ENCODE measurements around the gene SRRM2.

Gene SRRM2

DNA sequence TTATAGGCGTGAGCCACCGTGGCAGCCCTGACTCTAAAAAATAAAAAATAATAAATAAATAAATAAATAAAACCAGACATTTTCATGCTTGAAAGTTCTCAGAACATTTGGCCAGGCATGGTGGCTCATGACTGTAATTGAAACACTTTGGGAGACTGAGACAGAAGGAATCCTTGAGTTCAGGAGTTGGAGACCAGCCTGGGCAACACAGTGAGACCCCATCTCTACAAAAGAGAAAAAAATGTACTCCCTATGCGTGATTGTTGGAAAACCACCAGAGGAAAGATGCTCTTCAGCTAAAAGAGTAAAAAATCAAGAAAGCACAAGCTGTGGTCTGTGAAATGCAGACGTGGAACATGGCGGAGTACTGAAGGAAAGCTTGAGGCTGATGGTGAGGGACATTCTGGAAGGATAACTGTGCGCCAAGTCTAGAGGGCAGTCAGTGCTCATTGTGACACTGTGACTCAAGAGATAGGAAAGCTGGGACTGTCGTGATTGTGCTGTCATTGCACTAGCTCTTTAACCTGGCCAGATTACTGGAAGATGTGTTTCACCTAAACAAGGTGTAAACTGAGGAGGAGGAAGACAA, 28.3 kb upstream of the SRRM2 start:
- Histone ChIP-seq H3K36me3 (ENCODE audit: control insufficient read depth in 1 of 2, insufficient read depth in 2 of 2, low read length in 2 of 2) (no peaks in the 10 kb centered on the region), H3K27me3 (ENCODE audit: control insufficient read depth in 1 of 2, insufficient read depth in 2 of 2, low read length in 2 of 2) (no peaks in the 10 kb centered on the region), H3K9me3 (ENCODE audit: control insufficient read depth in 1 of 2, low read length in 2 of 2) (no peaks in the 10 kb centered on the region), H3K4me1 (ENCODE audit: control insufficient read depth in 1 of 2, insufficient read depth in 2 of 2, low read length in 2 of 2) (peaks cover 6 to 9% of the 10 kb centered on the region in 2 donors), H3K9ac (ENCODE audit: low read depth in 1 of 2, low read length in 2 of 2) (no peak overlapping the region), H3K27ac (ENCODE audit: low read depth, low read length) (no peak overlapping the region), H3K4me3 (ENCODE audit: low read depth in 1 of 2, low read length in 2 of 2) (no peak overlapping the region)

DNA sequence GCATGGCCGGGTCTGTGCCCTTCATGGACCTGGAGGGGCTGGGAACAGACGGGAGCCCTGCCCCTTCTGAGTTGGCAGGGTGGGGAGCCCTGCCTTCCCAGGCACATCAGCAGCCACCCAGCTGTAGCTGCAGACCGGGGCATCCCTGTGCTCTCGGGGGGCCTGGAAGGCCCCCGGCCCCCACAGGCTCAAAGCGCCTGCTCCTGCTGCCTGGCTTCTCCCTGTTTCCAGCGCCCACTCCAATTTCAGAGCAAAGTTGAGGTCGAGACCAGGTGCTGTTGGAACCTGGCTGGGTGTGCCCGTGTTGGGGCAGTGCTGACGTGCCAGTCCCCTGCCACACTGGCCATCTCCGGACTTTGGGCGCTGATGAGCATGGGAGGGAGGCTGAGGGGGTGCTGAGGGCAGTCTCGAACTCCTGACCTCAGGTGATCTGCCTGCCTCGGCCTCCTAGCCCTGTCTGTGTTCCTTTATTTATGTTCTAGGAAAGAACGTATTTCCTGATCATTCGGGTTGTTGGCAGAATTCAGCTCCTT, 27.6 kb upstream of the SRRM2 start:
- H3K27me3 ChIP-seq (ENCODE audit: control insufficient read depth in 1 of 2, insufficient read depth in 2 of 2, low read length in 2 of 2) = no peaks in the 10 kb centered on the region
- H3K9me3 ChIP-seq (ENCODE audit: control insufficient read depth in 1 of 2, low read length in 2 of 2) = no peaks in the 10 kb centered on the region

DNA sequence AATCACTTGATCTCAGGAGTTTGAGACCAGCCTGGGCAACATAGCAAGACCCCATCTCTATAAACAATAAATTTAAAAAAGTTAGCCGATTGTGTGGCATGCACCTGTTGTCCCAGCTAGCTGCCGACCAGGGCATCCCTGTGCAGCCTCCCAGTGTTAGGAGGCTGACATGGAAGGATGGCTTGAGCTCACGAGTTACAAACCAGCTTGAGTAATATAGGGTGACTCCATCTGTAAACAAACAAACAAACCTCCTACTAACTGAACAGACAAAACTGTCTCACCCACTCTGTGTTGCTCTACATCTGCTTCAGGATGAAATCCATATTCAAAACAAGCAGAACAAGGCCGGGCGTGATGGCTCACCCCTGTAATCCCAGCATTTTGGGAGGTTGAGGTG, 25.5 kb upstream of the SRRM2 start:
- Histone ChIP-seq H3K4me3 (ENCODE audit: low read depth in 1 of 2, low read length in 2 of 2) (no peak overlapping the region), H3K27me3 (ENCODE audit: control insufficient read depth in 1 of 2, insufficient read depth in 2 of 2, low read length in 2 of 2) (no peaks in the 10 kb centered on the region), H3K27ac (ENCODE audit: low read depth, low read length) (no peak overlapping the region), H3K9me3 (ENCODE audit: control insufficient read depth in 1 of 2, low read length in 2 of 2) (no peaks in the 10 kb centered on the region), H3K36me3 (ENCODE audit: control insufficient read depth in 1 of 2, insufficient read depth in 2 of 2, low read length in 2 of 2) (no peaks in the 10 kb centered on the region), H3K4me1 (ENCODE audit: control insufficient read depth in 1 of 2, insufficient read depth in 2 of 2, low read length in 2 of 2) (no peaks in the 10 kb centered on the region), H3K9ac (ENCODE audit: low read depth in 1 of 2, low read length in 2 of 2) (no peak overlapping the region)

More for the DNA sequence above, 27.6 kb upstream of the SRRM2 start:
- H3K36me3 ChIP-seq (ENCODE audit: control insufficient read depth in 1 of 2, insufficient read depth in 2 of 2, low read length in 2 of 2) = no peaks in the 10 kb centered on the region
- no peak overlapping the region for H3K27ac ChIP-seq (ENCODE audit: low read depth, low read length)
- H3K4me3 ChIP-seq (ENCODE audit: low read depth in 1 of 2, low read length in 2 of 2) = no peak overlapping the region
- no peak overlapping the region for H3K9ac ChIP-seq (ENCODE audit: low read depth in 1 of 2, low read length in 2 of 2)
- peaks cover under 1 to 2% of the 10 kb centered on the region in 2 donors for H3K4me1 ChIP-seq (ENCODE audit: control insufficient read depth in 1 of 2, insufficient read depth in 2 of 2, low read length in 2 of 2)

DNA sequence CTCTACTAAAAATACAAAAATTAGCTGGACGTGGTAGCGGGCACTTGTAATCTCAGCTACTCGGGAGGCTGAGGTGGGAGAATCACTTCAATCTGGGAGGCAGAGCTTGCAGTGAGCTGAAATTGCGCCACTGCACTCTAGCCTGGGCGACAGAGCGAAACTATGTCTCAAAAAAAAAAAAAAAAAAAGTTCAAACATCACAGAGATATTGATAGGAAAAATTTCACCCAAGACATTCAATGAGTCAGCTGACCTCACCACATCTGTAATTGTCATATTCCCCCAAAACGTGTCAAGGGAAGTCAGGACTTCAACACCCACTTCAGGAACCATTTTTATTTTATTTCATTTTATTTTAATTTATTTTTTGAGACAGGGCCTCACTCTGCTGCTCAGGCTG, 24.4 kb upstream of the SRRM2 start:
- Histone ChIP-seq H3K27me3 (ENCODE audit: control insufficient read depth in 1 of 2, insufficient read depth in 2 of 2, low read length in 2 of 2) (no peaks in the 10 kb centered on the region), H3K4me3 (ENCODE audit: low read depth in 1 of 2, low read length in 2 of 2) (no peak overlapping the region), H3K9me3 (ENCODE audit: control insufficient read depth in 1 of 2, low read length in 2 of 2) (no peaks in the 10 kb centered on the region), H3K36me3 (ENCODE audit: control insufficient read depth in 1 of 2, insufficient read depth in 2 of 2, low read length in 2 of 2) (no peaks in the 10 kb centered on the region), H3K27ac (ENCODE audit: low read depth, low read length) (no peak overlapping the region), H3K9ac (ENCODE audit: low read depth in 1 of 2, low read length in 2 of 2) (no peak overlapping the region), H3K4me1 (ENCODE audit: control insufficient read depth in 1 of 2, insufficient read depth in 2 of 2, low read length in 2 of 2) (no peaks in the 10 kb centered on the region)

DNA sequence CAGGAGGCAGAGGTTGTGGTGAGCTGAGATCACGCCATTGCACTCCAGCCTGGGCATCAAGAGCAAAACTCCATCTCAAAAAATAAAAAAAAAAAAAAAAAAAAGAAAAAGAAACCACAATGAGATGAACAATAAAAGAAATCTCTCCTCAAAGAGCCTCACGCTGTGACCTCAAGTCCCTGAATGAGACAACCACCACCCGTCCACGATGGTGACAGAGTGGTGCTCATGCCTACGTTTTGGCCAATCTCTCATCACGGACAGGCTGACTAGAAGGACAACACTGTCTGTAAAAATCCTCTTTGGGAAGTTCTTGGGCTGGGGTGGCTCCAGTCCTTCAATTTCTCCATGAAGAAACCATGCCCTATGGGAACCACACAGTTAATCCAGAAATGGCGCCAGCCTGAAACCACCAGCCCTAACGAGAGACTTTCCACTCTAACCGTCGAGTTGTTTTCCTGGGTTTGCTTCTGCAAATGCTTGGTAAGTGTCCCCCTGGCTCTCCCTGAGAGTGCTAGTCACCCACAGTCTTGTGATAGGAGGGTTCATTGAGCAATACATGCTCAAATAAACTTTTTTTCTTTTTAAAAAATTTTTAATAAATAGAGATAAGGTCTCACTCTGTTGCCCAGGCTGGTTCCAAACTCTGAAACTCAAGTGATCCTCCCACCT, 17.5 kb upstream of the SRRM2 start:
- no peak overlapping the region for H3K4me3 ChIP-seq (ENCODE audit: low read depth in 1 of 2, low read length in 2 of 2)
- no peaks in the 10 kb centered on the region for H3K27me3 ChIP-seq (ENCODE audit: control insufficient read depth in 1 of 2, insufficient read depth in 2 of 2, low read length in 2 of 2)
- no peaks in the 10 kb centered on the region for H3K4me1 ChIP-seq (ENCODE audit: control insufficient read depth in 1 of 2, insufficient read depth in 2 of 2, low read length in 2 of 2)
- no peak overlapping the region for H3K9ac ChIP-seq (ENCODE audit: low read depth in 1 of 2, low read length in 2 of 2)
- no peak overlapping the region for H3K27ac ChIP-seq (ENCODE audit: low read depth, low read length)
- no peaks in the 10 kb centered on the region for H3K9me3 ChIP-seq (ENCODE audit: control insufficient read depth in 1 of 2, low read length in 2 of 2)
- H3K36me3 ChIP-seq (ENCODE audit: control insufficient read depth in 1 of 2, insufficient read depth in 2 of 2, low read length in 2 of 2) = no peaks in the 10 kb centered on the region

DNA sequence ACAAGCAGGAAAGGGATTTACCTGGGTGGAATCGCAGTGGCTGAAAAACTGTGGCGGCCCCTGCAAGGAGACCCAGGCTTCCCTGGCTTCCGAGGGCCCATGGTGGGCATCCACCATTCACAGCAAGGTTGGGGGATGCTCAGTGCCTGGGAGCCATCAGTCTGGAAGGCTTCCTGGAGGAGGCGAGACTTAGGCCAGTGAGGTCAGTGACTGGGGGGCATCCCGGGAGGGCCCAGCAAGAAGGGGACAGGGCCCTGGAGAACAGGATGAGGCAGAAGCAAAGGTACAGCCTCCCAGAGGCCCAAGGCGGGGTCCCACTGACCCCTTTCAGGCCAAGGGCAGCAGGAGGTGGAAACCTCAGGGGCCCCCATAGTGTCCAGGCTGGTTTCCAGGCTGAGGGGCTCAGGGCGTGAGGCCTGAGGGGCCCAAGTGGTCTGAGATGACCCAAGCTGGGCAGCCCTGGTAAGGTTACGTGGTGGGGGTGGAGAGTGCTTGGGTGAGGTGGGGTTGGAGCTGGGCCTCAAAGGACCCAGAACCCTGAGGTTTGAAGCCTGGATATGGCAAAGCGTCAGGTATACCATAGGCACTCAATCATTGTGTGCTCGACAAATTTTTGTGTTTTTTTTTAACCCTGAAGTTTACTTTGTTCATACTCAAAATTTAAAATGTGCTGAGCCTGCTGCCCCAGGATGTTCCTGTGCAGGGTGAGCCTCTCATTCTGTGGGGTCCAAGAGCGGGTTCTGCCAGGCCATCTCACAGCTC, 15.8 kb upstream of the SRRM2 start:
- H3K27me3 ChIP-seq (ENCODE audit: control insufficient read depth in 1 of 2, insufficient read depth in 2 of 2, low read length in 2 of 2) = no peaks in the 10 kb centered on the region

DNA sequence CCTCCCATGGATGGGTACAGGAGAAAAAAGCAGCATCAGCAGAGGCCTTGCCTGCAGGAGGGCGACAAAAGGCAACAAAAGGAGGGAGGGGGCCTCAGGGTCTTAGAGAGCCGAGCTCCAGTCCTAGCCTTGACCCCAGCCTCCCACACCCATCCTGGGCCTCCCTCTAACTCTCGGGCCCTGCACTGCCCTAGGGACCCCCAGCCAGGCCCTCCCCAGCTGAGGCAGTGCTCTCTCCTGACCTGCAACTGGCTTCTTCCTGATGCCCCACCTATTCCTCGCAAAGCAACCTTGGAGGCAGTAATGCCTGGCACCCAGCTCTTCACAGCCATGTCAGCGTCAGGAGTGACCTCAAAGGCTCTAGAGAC, 15.2 kb upstream of the SRRM2 start:
- Histone ChIP-seq H3K4me1 (ENCODE audit: control insufficient read depth in 1 of 2, insufficient read depth in 2 of 2, low read length in 2 of 2) (no peaks in the 10 kb centered on the region), H3K27me3 (ENCODE audit: control insufficient read depth in 1 of 2, insufficient read depth in 2 of 2, low read length in 2 of 2) (no peaks in the 10 kb centered on the region), H3K9ac (ENCODE audit: low read depth in 1 of 2, low read length in 2 of 2) (no peak overlapping the region), H3K36me3 (ENCODE audit: control insufficient read depth in 1 of 2, insufficient read depth in 2 of 2, low read length in 2 of 2) (no peaks in the 10 kb centered on the region), H3K4me3 (ENCODE audit: low read depth in 1 of 2, low read length in 2 of 2) (no peak overlapping the region), H3K27ac (ENCODE audit: low read depth, low read length) (no peak overlapping the region), H3K9me3 (ENCODE audit: control insufficient read depth in 1 of 2, low read length in 2 of 2) (no peaks in the 10 kb centered on the region)

More for the DNA sequence above, 15.8 kb upstream of the SRRM2 start:
- H3K9me3 ChIP-seq (ENCODE audit: control insufficient read depth in 1 of 2, low read length in 2 of 2) = no peaks in the 10 kb centered on the region
- H3K36me3 ChIP-seq (ENCODE audit: control insufficient read depth in 1 of 2, insufficient read depth in 2 of 2, low read length in 2 of 2) = no peaks in the 10 kb centered on the region
- no peak overlapping the region for H3K9ac ChIP-seq (ENCODE audit: low read depth in 1 of 2, low read length in 2 of 2)
- H3K27ac ChIP-seq (ENCODE audit: low read depth, low read length) = no peak overlapping the region
- no peak overlapping the region for H3K4me3 ChIP-seq (ENCODE audit: low read depth in 1 of 2, low read length in 2 of 2)
- no peaks in the 10 kb centered on the region for H3K4me1 ChIP-seq (ENCODE audit: control insufficient read depth in 1 of 2, insufficient read depth in 2 of 2, low read length in 2 of 2)

DNA sequence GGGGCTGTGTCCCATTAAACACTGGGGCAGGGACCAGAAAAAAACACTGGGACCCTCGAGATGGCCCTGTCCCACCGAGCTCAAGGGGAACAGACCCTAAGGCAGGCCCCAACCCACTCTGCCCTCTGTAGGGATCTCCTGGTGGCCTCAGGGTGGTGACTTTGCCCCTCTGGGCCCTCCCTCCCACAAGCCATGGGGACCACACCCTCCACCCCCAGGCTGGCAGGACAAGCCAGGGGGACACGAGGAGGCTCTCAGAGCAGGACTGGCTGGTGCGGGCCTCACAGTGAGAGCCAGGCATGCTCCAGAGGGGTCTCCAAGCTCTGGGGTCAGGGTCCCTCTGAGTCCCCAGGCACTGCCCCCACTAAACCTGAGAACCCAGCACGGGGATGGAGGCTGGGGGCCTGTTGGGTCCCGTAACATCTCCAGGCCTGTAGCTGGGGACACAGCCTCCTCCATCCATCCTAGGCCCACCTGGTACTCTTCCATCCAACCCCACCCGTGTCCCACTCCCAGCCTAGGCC, 14.5 kb upstream of the SRRM2 start:
- no peak overlapping the region for H3K4me3 ChIP-seq (ENCODE audit: low read depth in 1 of 2, low read length in 2 of 2)
- H3K36me3 ChIP-seq (ENCODE audit: control insufficient read depth in 1 of 2, insufficient read depth in 2 of 2, low read length in 2 of 2) = no peaks in the 10 kb centered on the region
- no peaks in the 10 kb centered on the region for H3K9me3 ChIP-seq (ENCODE audit: control insufficient read depth in 1 of 2, low read length in 2 of 2)
- no peak overlapping the region for H3K9ac ChIP-seq (ENCODE audit: low read depth in 1 of 2, low read length in 2 of 2)
- no peaks in the 10 kb centered on the region for H3K4me1 ChIP-seq (ENCODE audit: control insufficient read depth in 1 of 2, insufficient read depth in 2 of 2, low read length in 2 of 2)
- H3K27ac ChIP-seq (ENCODE audit: low read depth, low read length) = no peak overlapping the region
- H3K27me3 ChIP-seq (ENCODE audit: control insufficient read depth in 1 of 2, insufficient read depth in 2 of 2, low read length in 2 of 2) = no peaks in the 10 kb centered on the region

DNA sequence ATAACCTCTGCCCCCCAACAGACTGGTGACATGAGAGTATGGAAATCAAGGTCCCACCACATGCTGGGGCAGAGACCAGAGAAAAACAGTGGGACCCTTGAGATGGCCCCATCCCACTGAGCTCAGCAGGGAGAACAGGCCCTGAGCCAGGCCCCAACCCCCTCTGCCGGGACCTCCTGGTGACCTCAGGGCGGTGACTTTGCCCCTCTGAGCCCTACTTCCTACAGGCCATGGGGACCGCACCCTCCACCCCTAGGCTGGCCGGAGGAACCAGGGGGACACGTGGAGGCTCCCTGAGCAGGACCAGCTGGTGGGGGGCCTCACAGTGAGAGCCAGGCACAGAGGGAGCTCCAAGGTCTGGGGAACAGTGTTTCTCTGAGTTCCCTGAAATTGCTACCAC, 13.8 kb upstream of the SRRM2 start:
- H3K9ac ChIP-seq (ENCODE audit: low read depth in 1 of 2, low read length in 2 of 2) = no peak overlapping the region
- no peaks in the 10 kb centered on the region for H3K36me3 ChIP-seq (ENCODE audit: control insufficient read depth in 1 of 2, insufficient read depth in 2 of 2, low read length in 2 of 2)
- no peaks in the 10 kb centered on the region for H3K4me1 ChIP-seq (ENCODE audit: control insufficient read depth in 1 of 2, insufficient read depth in 2 of 2, low read length in 2 of 2)
- no peaks in the 10 kb centered on the region for H3K27me3 ChIP-seq (ENCODE audit: control insufficient read depth in 1 of 2, insufficient read depth in 2 of 2, low read length in 2 of 2)
- H3K9me3 ChIP-seq (ENCODE audit: control insufficient read depth in 1 of 2, low read length in 2 of 2) = no peaks in the 10 kb centered on the region
- no peak overlapping the region for H3K4me3 ChIP-seq (ENCODE audit: low read depth in 1 of 2, low read length in 2 of 2)
- H3K27ac ChIP-seq (ENCODE audit: low read depth, low read length) = no peak overlapping the region

Data from duodenal mucosa (tissue), 2 donors.